ENCODE measurements around the gene B3GALT5.

GRCh38 chr21:39703578-39703977, 90.8 kb downstream of the B3GALT5 start:
- TF ChIP-seq, protein P1, sequence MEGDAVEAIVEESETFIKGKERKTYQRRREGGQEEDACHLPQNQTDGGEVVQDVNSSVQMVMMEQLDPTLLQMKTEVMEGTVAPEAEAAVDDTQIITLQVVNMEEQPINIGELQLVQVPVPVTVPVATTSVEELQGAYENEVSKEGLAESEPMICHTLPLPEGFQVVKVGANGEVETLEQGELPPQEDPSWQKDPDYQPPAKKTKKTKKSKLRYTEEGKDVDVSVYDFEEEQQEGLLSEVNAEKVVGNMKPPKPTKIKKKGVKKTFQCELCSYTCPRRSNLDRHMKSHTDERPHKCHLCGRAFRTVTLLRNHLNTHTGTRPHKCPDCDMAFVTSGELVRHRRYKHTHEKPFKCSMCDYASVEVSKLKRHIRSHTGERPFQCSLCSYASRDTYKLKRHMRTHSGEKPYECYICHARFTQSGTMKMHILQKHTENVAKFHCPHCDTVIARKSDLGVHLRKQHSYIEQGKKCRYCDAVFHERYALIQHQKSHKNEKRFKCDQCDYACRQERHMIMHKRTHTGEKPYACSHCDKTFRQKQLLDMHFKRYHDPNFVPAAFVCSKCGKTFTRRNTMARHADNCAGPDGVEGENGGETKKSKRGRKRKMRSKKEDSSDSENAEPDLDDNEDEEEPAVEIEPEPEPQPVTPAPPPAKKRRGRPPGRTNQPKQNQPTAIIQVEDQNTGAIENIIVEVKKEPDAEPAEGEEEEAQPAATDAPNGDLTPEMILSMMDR (IDR thresholded peaks at IDR 0.05) = no peak
- no peak for TF ChIP-seq POLR2A (IDR thresholded peaks at IDR 0.05)

Measured in testis (tissue), 2 donors.